IPS-18a (cell line): Measurements from ENCODE around the gene PRKRA.

Source experiments
- H3K27ac ChIP-seq: one replicate; pipeline ENCODE4 v1.5.1; 2013; ENCODE audit warnings: low read length
- H3K27me3 ChIP-seq: one replicate; pipeline ENCODE4 v1.6.1; 2013; ENCODE audit warnings: mild to moderate bottlenecking, low read length; ENCODE audit not compliant: control insufficient read depth, insufficient read depth
- H3K36me3 ChIP-seq: one replicate; pipeline ENCODE4 v1.6.1; 2013; ENCODE audit warnings: low read depth, low read length; ENCODE audit not compliant: control insufficient read depth
- H3K4me1 ChIP-seq: one replicate; pipeline ENCODE4 v1.6.1; 2013; ENCODE audit warnings: low read depth, low read length; ENCODE audit not compliant: control insufficient read depth
- H3K4me3 ChIP-seq: one replicate; pipeline ENCODE4 v1.5.1; 2013; ENCODE audit warnings: low read length
- H3K9ac ChIP-seq: one replicate; pipeline ENCODE4 v1.6.1; 2013; ENCODE audit warnings: mild to moderate bottlenecking, low read length, moderate library complexity
- H3K9me3 ChIP-seq: one replicate; pipeline ENCODE4 v1.6.1; 2013; ENCODE audit warnings: low read depth, low read length; ENCODE audit not compliant: control insufficient read depth

PRKRA gene

GRCh38 chr2:178450774-178451525 lies at the start of gene PRKRA, which contains the start of gene PJVK:
Gene PRKRA, minus strand, starts transcription at chr2:178451175. Its CDS starts 145 bp downstream, at chr2:178451030.
Gene PJVK, plus strand, starts transcription at chr2:178451378. Its CDS starts 2,032 bp downstream, at chr2:178453410.
- Histone ChIP-seq H3K36me3 (peaks cover 22% of the 10 kb centered on the region), H3K27ac (peak within 1 kb of the TSS; percentile 93), H3K4me1 (peaks cover 13% of the 10 kb centered on the region), H3K4me3 (peak within 1 kb of the TSS; percentile 79), H3K9ac (peak within 1 kb of the TSS; percentile 97), H3K27me3 (no peaks in the 10 kb centered on the region), H3K9me3 (no peaks in the 10 kb centered on the region)

GRCh38 chr2:178499640-178500039 lies 48.7 kb upstream of the PRKRA start:
- no peaks in the 10 kb centered on the region for H3K4me1 ChIP-seq
- no peaks in the 10 kb centered on the region for H3K9me3 ChIP-seq
- H3K36me3 ChIP-seq: peaks cover 49% of the 10 kb centered on the region
- no peak overlapping the region for H3K27ac ChIP-seq
- no peaks in the 10 kb centered on the region for H3K27me3 ChIP-seq
- H3K9ac ChIP-seq: no peak overlapping the region
- no peak overlapping the region for H3K4me3 ChIP-seq

- H3K4me1 ChIP-seq: no peaks in the 10 kb centered on the region
- H3K27me3 ChIP-seq: no peaks in the 10 kb centered on the region
- H3K4me3 ChIP-seq: no peak overlapping the region
- H3K27ac ChIP-seq: no peak overlapping the region
- no peak overlapping the region for H3K9ac ChIP-seq
- no peaks in the 10 kb centered on the region for H3K9me3 ChIP-seq
- H3K36me3 ChIP-seq: peaks cover 51% of the 10 kb centered on the region
These were observed 47.2 kb upstream of the PRKRA start for GRCh38 chr2:178498137-178498536.

- peaks cover 43% of the 10 kb centered on the region for H3K36me3 ChIP-seq
- no peaks in the 10 kb centered on the region for H3K9me3 ChIP-seq
- H3K4me3 ChIP-seq: no peak overlapping the region
- H3K9ac ChIP-seq: no peak overlapping the region
- no peaks in the 10 kb centered on the region for H3K27me3 ChIP-seq
- no peaks in the 10 kb centered on the region for H3K4me1 ChIP-seq
- no peak overlapping the region for H3K27ac ChIP-seq
These were observed 45.1 kb upstream of the PRKRA start for GRCh38 chr2:178496049-178496448.

GRCh38 chr2:178491612-178492011 lies 40.6 kb upstream of the PRKRA start:
- no peak overlapping the region for H3K9ac ChIP-seq
- no peak overlapping the region for H3K4me3 ChIP-seq
- H3K27me3 ChIP-seq: no peaks in the 10 kb centered on the region
- peaks cover 24% of the 10 kb centered on the region for H3K36me3 ChIP-seq
- H3K27ac ChIP-seq: no peak overlapping the region
- no peaks in the 10 kb centered on the region for H3K4me1 ChIP-seq
- no peaks in the 10 kb centered on the region for H3K9me3 ChIP-seq

- peaks cover 12% of the 10 kb centered on the region for H3K4me1 ChIP-seq
- H3K27me3 ChIP-seq: peaks cover 9% of the 10 kb centered on the region
- H3K27ac ChIP-seq: no peak overlapping the region
- H3K9ac ChIP-seq: no peak overlapping the region
- no peaks in the 10 kb centered on the region for H3K36me3 ChIP-seq
- no peaks in the 10 kb centered on the region for H3K9me3 ChIP-seq
- H3K4me3 ChIP-seq: no peak overlapping the region
These were observed 34.4 kb upstream of the PRKRA start for GRCh38 chr2:178485356-178485755.

- H3K27ac ChIP-seq: no peak overlapping the region
- peaks cover 15% of the 10 kb centered on the region for H3K4me1 ChIP-seq
These were observed 33.5 kb upstream of the PRKRA start for GRCh38 chr2:178484245-178485041.

GRCh38 chr2:178482437-178482836 lies 31.5 kb upstream of the PRKRA start:
- peaks cover 15% of the 10 kb centered on the region for H3K4me1 ChIP-seq

More at GRCh38 chr2:178484245-178485041, 33.5 kb upstream of the PRKRA start:
- H3K27me3 ChIP-seq: peaks cover 12% of the 10 kb centered on the region
- H3K36me3 ChIP-seq: no peaks in the 10 kb centered on the region
- H3K9ac ChIP-seq: no peak overlapping the region
- H3K9me3 ChIP-seq: no peaks in the 10 kb centered on the region
- H3K4me3 ChIP-seq: no peak overlapping the region

GRCh38 chr2:178480227-178481181 lies 29.5 kb upstream of the PRKRA start, which contains the start of gene PLEKHA3:
Gene PLEKHA3, plus strand, starts transcription at chr2:178480457. Its CDS starts 413 bp downstream, at chr2:178480870.
- no peaks in the 10 kb centered on the region for H3K9me3 ChIP-seq
- no peaks in the 10 kb centered on the region for H3K36me3 ChIP-seq
- peaks cover 16% of the 10 kb centered on the region for H3K27me3 ChIP-seq
- no peak within 1 kb of the TSS for H3K27ac ChIP-seq
- H3K9ac ChIP-seq: peak within 1 kb of the TSS; percentile 69
- peaks cover 15% of the 10 kb centered on the region for H3K4me1 ChIP-seq
- H3K4me3 ChIP-seq: peak within 1 kb of the TSS; percentile 99

More at GRCh38 chr2:178482437-178482836, 31.5 kb upstream of the PRKRA start:
- no peaks in the 10 kb centered on the region for H3K9me3 ChIP-seq
- H3K27me3 ChIP-seq: peaks cover 16% of the 10 kb centered on the region
- H3K4me3 ChIP-seq: no peak overlapping the region
- no peak overlapping the region for H3K27ac ChIP-seq
- no peaks in the 10 kb centered on the region for H3K36me3 ChIP-seq
- H3K9ac ChIP-seq: no peak overlapping the region

GRCh38 chr2:178479758-178480226 lies 28.8 kb upstream of the PRKRA start:
- peaks cover 16% of the 10 kb centered on the region for H3K27me3 ChIP-seq
- H3K27ac ChIP-seq: no peak overlapping the region
- H3K9me3 ChIP-seq: no peaks in the 10 kb centered on the region
- no peaks in the 10 kb centered on the region for H3K36me3 ChIP-seq
- peak overlapping the region; percentile 83 for H3K4me3 ChIP-seq
- peak overlapping the region; percentile 69 for H3K9ac ChIP-seq
- peaks cover 15% of the 10 kb centered on the region for H3K4me1 ChIP-seq

GRCh38 chr2:178479275-178479616 lies 28.3 kb upstream of the PRKRA start:
- Histone ChIP-seq H3K27me3 (peaks cover 16% of the 10 kb centered on the region), H3K9ac (no peak overlapping the region), H3K4me1 (peaks cover 15% of the 10 kb centered on the region), H3K36me3 (no peaks in the 10 kb centered on the region), H3K27ac (no peak overlapping the region), H3K4me3 (peak overlapping the region; percentile 99), H3K9me3 (no peaks in the 10 kb centered on the region)
